ENCODE results near the gene GALNT12. TPM values are rescaled to one million over a fixed set of nuclear protein-coding genes. Genes with fewer than 3 reads are reported as not detected.

The GALNT12 gene
- total and polyA plus RNA-seq, 2 donors (not counting 1 experiment from before 2014, with no cell fraction given) = 3.2 to 4.5 TPM

DNA sequence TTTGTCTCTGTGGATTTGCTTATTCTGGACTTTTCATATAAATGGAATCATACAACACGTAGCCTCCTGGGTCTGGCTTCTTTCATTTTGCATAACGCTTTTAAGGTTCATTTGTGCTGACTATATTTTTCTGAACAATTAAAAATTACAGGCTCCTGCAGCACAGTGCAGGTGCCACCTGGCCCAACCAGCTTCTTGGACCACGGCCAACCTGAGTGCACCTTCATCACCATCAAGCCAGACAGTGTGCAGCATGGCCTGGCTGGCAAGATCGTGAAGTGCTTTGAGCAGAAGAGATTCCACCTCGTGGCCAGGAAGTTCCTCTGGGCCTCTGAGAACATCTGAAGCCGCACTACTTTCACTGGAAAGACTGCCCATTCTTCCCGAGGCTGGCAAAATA lies 82.8 kb downstream of the GALNT12 start:
- Histone ChIP-seq H3K27ac (ENCODE audit: low read length in 2 of 2) (no peak overlapping the region), H3K79me2 (ENCODE audit: control insufficient read depth, insufficient read depth, low read length) (no peaks in the 10 kb centered on the region), H4K20me1 (ENCODE audit: control insufficient read depth, insufficient read depth, low read length, poor library complexity, severe bottlenecking) (no peaks in the 10 kb centered on the region), H3K9me3 (ENCODE audit: control extremely low read depth in 1 of 3, control insufficient read depth in 2 of 3, insufficient read depth in 1 of 3, low read length in 2 of 3) (no peaks in the 10 kb centered on the region), H2AFZ (ENCODE audit: insufficient read depth, low read depth, low read length, poor library complexity, severe bottlenecking) (no peak overlapping the region), H3K9ac (ENCODE audit: low read length) (no peak overlapping the region), H3K36me3 (replicated peaks in 1 of 2; ENCODE audit: control extremely low read depth in 1 of 2, control insufficient read depth in 1 of 2, extremely low read depth in 1 of 2, insufficient read depth in 2 of 2, low read length in 1 of 2) (no peaks in the 10 kb centered on the region), H3K4me3 (ENCODE audit: control extremely low read depth in 1 of 5, extremely low read depth in 1 of 5, insufficient read depth in 1 of 5, low read depth in 2 of 5, low read length in 4 of 5) (no peak overlapping the region), H3K4me1 (ENCODE audit: control insufficient read depth in 2 of 2, insufficient read depth in 2 of 2, low read length in 2 of 2) (no peaks in the 10 kb centered on the region), H3K27me3 (replicated peaks in 1 of 4; ENCODE audit: control extremely low read depth in 1 of 4, control insufficient read depth in 3 of 4, insufficient read depth in 4 of 4, low read length in 3 of 4) (no peaks in the 10 kb centered on the region), H3K4me2 (replicated peaks; ENCODE audit: low read depth, low read length, poor library complexity, severe bottlenecking) (no peak overlapping the region)
- no peak overlapping the region for H3K4me3 Mint-ChIP-seq
- WGBS (ENCODE audit: insufficient coverage) = 64% methylated on average over 5 of the region's 7 CpGs
- ATAC-seq (ENCODE audit: low read depth) = no peak
- intact Hi-C loops (cut with micrococcal nuclease) = no loop called here
- TF ChIP-seq, protein P1, sequence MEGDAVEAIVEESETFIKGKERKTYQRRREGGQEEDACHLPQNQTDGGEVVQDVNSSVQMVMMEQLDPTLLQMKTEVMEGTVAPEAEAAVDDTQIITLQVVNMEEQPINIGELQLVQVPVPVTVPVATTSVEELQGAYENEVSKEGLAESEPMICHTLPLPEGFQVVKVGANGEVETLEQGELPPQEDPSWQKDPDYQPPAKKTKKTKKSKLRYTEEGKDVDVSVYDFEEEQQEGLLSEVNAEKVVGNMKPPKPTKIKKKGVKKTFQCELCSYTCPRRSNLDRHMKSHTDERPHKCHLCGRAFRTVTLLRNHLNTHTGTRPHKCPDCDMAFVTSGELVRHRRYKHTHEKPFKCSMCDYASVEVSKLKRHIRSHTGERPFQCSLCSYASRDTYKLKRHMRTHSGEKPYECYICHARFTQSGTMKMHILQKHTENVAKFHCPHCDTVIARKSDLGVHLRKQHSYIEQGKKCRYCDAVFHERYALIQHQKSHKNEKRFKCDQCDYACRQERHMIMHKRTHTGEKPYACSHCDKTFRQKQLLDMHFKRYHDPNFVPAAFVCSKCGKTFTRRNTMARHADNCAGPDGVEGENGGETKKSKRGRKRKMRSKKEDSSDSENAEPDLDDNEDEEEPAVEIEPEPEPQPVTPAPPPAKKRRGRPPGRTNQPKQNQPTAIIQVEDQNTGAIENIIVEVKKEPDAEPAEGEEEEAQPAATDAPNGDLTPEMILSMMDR (IDR thresholded peaks at IDR 0.05) = no peak
- TF ChIP-seq EZH2 (IDR thresholded peaks at IDR 0.05; ENCODE audit: borderline replicate concordance, insufficient read depth, low read depth, low read length, poor library complexity, severe bottlenecking) = no peak
- POLR2A ChIA-PET = no interaction called here
- CTCF ChIA-PET = interaction anchor here (0.7 kb wide), 1 partner anchor 251 kb away, joined by 3 read pairs; no protein-coding TSS in a partner anchor
- no peak for DNase-seq
- H3K27me3 Mint-ChIP-seq = peaks cover 29% of the 10 kb centered on the region
- no peak overlapping the region for H3K27ac Mint-ChIP-seq
- peaks cover 2% of the 10 kb centered on the region for H3K9me3 Mint-ChIP-seq (ENCODE audit: insufficient read depth)
- no peaks in the 10 kb centered on the region for H3K4me1 Mint-ChIP-seq

DNA sequence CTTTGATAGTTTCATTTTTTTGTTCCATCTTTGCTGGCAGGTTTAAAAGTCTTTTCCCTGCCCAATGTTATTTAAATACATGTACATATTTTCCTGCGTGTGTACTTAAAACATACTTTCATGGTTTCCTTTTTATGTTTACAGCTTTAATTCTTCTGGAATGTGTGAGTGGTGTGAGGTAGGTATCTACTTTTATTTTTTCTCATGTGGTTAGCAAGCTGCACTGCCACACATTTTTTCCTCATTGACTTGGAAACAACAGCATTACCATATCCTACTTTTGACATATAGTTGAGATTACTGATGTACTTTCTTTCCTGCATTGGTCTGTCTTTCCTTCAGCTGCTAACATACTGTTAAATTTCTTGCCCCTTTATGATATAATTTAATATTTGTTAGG lies 84.8 kb downstream of the GALNT12 start:
- peaks cover 0 to 1% (median 0%) of the 10 kb centered on the region in 3 donors for H3K9me3 ChIP-seq (ENCODE audit: control extremely low read depth in 1 of 3, control insufficient read depth in 2 of 3, insufficient read depth in 1 of 3, low read length in 2 of 3)
- no peaks in the 10 kb centered on the region for H3K36me3 ChIP-seq (replicated peaks in 1 of 2; ENCODE audit: control extremely low read depth in 1 of 2, control insufficient read depth in 1 of 2, extremely low read depth in 1 of 2, insufficient read depth in 2 of 2, low read length in 1 of 2)
- ATAC-seq (ENCODE audit: low read depth) = no peak
- no peak overlapping the region for H3K4me3 Mint-ChIP-seq
- H3K9me3 Mint-ChIP-seq (ENCODE audit: insufficient read depth) = peaks cover 10% of the 10 kb centered on the region
- no CpG with 5 or more reads among the region's 1 CpG for WGBS (ENCODE audit: insufficient coverage)
- CTCF ChIA-PET = no interaction called here
- H3K27ac Mint-ChIP-seq = no peak overlapping the region
- H4K20me1 ChIP-seq (ENCODE audit: control insufficient read depth, insufficient read depth, low read length, poor library complexity, severe bottlenecking) = no peaks in the 10 kb centered on the region
- H3K4me3 ChIP-seq (ENCODE audit: control extremely low read depth in 1 of 5, extremely low read depth in 1 of 5, insufficient read depth in 1 of 5, low read depth in 2 of 5, low read length in 4 of 5) = no peak overlapping the region
- no peaks in the 10 kb centered on the region for H3K79me2 ChIP-seq (ENCODE audit: control insufficient read depth, insufficient read depth, low read length)
- H3K9ac ChIP-seq (ENCODE audit: low read length) = no peak overlapping the region
- TF ChIP-seq, protein P1 (IDR thresholded peaks at IDR 0.05) = no peak
- no peak for TF ChIP-seq EZH2 (IDR thresholded peaks at IDR 0.05; ENCODE audit: borderline replicate concordance, insufficient read depth, low read depth, low read length, poor library complexity, severe bottlenecking)
- peaks cover 44% of the 10 kb centered on the region for H3K27me3 Mint-ChIP-seq
- H3K27ac ChIP-seq (ENCODE audit: low read length in 2 of 2) = no peak overlapping the region
- H3K4me1 Mint-ChIP-seq = no peaks in the 10 kb centered on the region
- POLR2A ChIA-PET = no interaction called here
- no peak for DNase-seq
- no peak overlapping the region for H2AFZ ChIP-seq (ENCODE audit: insufficient read depth, low read depth, low read length, poor library complexity, severe bottlenecking)
- no peaks in the 10 kb centered on the region for H3K27me3 ChIP-seq (replicated peaks in 1 of 4; ENCODE audit: control extremely low read depth in 1 of 4, control insufficient read depth in 3 of 4, insufficient read depth in 4 of 4, low read length in 3 of 4)
- intact Hi-C loops (cut with micrococcal nuclease) = no loop called here
- H3K4me1 ChIP-seq (ENCODE audit: control insufficient read depth in 2 of 2, insufficient read depth in 2 of 2, low read length in 2 of 2) = no peaks in the 10 kb centered on the region
- no peak overlapping the region for H3K4me2 ChIP-seq (replicated peaks; ENCODE audit: low read depth, low read length, poor library complexity, severe bottlenecking)
